NCI-H1694 (cell line): ENCODE results near the gene TAS2R60.
"Not testable (repeated sequence)": the region's sequence is repeated elsewhere in the genome, so short reads cannot be mapped to it uniquely, and the experiment has no call there.

ENCODE experiments used
- DNase-seq: peaks from one replicate; lab custom pipeline; 2025; lab: John Stamatoyannopoulos, UW

Gene TAS2R60

DNA sequence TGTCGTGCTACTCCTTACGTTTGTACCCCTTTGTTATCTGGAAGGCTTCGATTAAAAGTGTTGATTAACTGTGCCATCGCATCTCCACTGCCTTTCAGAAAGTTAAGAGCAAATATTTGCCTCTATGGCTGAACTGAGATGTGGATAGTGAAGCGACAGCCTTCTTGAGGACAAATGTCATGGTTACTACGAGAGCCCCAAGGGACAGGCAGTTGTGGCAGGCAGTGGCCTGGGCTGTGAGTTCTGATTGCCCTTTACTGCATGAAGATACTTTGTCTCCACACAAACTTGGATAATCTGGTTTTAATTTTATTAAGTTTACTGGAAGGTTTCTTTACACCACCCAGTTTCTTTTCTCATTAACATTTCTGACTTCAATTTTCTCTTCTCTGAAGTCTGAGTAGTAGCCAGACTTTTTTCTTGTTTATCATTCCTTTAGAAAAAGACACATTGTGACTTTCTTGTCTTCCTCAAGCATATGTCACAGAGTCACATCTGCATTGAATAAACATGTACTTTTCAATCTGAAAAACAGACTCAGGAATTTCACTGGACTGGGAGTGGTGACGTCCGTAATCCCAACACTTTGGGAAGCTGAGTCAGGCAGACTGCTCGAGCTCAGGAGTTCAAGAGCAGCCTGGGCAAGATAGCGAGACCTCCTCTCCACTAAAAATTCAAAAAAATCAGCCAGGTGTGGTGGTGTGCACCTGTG, 36.0 kb downstream of the TAS2R60 start:
- no peak for DNase-seq

DNA sequence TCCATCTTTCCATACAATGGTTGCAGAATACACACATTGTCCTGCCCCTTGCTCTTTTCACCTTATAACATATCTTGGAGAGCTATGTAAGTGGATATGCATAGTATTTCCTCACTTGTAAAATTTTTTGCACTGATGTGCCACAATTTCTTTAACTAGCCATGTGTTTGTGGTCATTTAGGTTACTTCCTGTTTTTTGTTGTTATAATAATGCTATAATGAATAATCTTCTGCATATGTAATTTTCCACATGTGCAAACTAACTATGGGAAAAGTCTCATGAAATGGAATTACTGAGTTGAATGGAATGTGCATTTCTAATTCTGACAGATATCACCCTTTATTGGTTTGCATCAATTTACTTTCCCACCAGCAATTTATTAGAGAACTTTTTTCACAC, 37.2 kb downstream of the TAS2R60 start:
- no peak for DNase-seq

DNA sequence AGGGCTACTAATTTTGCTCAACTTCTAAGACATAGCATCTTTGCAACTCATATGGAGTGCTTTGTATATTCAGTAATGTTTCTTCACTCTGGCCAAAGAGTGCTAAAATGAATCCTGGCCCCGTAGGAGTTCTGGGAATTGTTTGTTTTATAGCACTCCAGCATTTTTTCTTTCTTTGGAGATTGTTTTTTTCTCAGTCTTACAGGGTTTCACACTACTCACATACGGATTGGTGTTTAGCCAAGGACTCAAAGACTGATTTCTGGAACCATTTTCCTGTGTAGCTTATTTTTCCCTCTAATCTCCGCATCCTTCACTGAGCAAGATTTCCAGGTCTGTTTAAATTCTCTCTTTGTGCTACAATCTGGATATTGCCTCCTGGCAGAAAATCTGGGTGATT, 40.9 kb downstream of the TAS2R60 start:
- DNase-seq: no peak

DNA sequence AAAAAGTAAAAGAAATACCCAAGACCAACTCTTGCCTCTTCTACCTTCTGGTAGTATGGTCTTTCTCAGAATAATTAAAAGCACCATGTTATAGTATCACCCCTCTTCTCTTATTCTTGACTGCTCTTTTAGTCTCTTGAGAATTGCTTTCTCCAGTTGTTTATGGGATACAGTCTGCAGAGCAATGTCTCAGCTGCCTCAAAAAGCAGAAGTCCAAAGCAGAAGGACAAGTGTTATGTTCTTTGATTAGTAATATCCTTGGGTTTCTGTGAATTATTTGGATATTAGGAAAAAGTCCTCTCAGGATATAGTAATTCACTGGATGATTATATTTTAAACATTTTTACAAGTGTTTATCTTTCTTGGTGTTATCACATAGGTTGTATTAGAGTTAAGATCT, 41.8 kb downstream of the TAS2R60 start:
- no peak for DNase-seq

DNA sequence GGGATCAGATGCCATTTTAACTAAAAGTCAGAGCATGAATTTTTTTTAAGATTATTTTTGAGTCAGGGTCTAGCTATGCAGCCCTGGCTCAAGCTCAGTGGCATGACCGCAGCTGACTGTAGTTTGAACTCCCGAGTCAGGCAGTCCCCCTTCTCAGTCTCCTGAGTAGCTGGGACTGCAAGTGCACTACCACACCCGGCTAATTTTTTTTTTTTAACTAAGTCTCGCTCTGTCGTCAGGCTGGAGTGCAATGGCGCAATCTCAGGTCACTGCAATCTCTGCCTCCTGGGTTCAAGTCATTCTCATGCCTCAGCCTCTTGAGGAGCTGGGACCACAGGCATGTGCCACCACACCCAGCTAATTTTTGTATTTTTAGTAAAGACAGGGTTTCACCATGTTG, 42.2 kb downstream of the TAS2R60 start:
- DNase-seq: no peak

DNA sequence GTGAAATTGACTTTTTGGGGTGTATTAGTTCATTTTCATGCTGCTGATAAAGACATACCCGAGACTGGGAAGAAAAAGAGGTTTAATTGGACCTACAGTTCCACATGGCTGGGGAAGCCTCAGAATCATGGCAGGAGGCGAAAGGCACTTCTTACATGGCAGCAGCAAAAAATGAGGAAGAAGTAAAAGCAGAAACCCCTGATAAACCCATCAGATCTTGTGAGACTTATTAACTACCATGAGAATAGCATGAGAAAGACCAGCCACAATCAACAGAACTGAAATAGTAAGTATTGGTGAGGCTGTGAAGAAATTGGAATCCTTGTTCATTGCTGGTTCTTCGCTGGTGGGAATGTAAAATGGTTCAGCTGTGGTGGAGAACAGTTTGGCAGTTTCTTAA, 43.0 kb downstream of the TAS2R60 start:
- DNase-seq: not testable (repeated sequence)

DNA sequence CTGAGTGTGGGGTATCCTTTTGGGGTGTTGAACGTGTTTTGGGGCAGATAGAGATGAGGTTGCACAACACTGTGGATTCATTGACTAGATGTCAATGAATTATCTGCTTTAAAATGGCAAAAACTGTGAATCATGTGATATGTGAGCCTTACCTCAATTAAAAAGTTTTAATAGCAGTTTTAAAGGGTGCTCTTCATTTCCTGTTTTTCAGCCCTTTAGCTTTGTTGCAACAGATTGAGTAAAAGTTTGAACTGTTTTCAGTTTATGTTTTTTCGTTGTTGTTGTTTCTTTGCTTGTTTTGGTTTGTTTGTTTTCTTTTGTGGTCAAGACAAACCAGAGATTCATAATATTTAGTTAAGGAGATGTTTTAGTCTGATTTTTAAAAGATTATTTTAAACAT, 43.8 kb downstream of the TAS2R60 start:
- no peak for DNase-seq

DNA sequence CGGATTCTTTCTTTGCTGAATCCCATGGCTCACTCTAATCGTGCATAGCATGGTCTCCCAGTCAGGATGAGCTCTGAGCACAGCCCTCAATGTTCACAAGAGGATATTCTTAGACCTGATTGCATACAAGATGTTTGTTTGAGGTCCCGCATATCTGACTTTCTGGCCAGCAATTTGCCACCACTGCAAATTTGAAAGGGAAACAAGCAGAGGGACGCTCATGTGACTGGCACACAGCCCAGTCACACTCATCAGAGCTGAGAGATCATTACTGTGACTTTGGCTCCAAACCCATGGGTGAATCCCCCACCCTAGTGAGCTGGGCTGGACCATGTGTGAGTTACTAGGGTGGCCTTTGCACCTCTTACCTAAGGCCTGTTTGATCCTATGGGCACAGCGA, 44.3 kb downstream of the TAS2R60 start:
- no peak for DNase-seq

DNA sequence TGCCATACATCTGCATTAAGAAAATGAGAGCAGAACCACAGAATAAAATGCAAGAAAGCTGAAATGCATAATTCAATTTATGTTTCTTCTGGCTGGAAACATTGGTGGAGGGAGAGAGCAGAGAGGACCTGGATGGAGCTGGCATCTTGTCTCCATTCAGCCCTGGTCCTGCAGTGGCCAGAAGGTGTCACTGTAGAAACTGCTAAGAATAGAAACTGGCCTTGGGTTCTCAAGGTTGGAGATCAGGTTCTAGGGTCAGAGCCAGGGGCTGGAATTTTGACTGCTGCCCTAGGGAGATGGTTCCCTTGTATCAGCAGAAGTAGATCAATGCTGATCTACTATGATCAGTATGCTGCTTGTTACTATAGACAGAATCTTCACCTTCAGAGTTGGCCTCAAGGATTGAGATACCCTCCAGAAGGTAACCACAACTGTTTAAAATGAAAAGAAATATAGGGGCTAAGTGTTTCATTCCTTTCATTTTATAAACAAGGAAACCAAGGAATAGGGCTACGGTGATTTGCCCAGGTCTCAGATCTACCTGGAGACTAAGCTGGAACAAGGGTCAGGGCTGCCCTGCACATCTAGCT, 47.6 kb downstream of the TAS2R60 start:
- DNase-seq: no peak

DNA sequence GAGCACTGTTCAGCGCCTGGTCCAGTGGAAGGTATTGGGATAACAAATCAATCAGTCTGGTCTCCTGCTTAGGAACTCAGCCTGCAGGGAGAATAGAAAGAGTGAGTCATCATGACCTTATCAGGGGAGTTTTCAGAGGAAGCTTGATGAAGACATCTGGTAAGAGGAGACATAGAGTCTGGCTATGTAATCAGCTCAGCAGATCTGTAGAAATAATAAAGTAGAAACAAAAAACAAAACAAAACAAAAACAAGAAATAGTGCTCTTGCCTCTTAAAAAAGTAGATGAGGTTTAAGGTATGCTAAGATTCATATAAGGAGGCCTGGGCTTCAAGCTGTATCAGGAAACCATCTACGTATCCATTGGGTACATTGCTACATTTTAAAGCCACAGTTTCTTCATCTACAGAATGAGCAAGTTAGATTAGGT, 48.8 kb downstream of the TAS2R60 start:
- DNase-seq: no peak

DNA sequence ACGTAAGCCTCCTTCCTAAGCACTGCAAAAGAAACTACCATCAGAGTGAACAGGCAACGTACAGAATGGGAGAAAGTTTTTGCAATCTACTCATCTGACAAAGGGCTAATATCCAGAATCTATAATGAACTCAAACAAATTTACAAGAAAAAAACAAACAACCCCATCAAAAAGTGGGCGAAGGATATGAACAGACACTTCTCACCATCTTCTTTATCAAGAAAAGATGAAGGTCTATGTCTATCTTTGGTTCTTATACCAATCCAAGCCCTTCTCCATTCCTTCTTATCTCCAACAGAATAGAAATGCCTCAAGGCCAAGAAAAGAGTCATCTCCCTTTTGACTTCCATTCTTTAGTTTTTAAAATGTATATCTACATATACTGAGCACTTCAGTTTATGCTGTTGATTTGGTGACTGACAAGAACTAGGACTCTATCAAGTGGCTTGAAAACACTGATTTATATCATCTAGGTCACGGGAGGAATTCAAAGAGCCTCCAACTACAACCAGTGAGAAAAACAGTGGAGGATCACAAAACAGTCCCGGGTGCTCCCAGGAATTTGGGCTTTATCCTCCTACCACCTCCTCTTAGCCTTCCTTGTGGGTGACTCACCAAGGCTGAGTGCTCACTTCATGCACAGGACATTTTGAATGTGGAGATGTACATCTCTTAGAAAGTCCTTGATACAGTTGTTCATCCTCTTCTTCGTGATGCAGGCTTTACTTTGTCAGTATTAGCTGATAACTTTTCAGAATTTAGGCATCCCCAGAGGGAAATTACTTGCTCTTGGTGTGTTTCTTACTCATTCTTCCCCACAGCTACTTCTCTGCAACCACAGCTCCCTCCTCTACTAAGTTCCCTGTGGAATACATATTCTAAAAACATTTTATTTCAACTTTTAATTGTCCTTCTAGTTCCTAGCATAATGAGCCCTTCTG, 49.8 kb downstream of the TAS2R60 start:
- DNase-seq: no peak

DNA sequence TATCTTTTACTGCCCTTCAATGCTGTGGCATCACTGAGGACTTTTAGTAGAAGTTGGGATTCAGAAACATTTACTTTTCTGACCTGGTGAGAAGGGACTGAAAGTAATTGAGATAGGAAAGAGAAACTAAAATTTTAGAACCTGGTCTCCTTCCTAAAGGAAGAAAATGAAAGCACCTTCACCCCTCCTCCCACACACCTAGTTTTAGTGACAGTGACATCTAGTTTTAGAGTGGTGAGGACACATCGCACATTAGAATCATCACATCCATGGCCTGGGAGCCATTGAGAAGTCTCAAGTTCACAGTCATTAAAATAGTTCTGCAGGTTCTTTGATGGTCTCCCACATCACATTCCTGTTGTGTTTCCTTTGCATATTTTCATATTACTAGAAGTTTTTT, 50.5 kb downstream of the TAS2R60 start:
- no peak for DNase-seq
